K562 (cell line): ENCODE results near the gene ABCG5. TPM values are rescaled to one million over a fixed set of nuclear protein-coding genes. Genes with fewer than 3 reads are reported as not detected.

Source experiments
- ATAC-seq: fragments of 200-7000 bp; cut with Tn5 transposase; 3 replicates; pipeline ENCODE4 v1.9.1; 2020; ENCODE audit warnings: moderate library complexity
- BruUV-seq: library from RNA; stranded (reverse); fragments of 400-500 nt; replicated peaks from 2 replicates; lab custom pipeline; 2021; lab: Mats Ljungman, UMichigan
- CTCF ChIA-PET: fragments of 300-600 bp; formaldehyde crosslinking; extraction: SDS; loops from one replicate; lab custom pipeline; 2021; ENCODE audit warnings: low intra/inter-chr PET ratio; lab: Yijun Ruan, JAX
- POLR2A ChIA-PET: fragments of 300-600, 350-650 bp; sonication (Branson Sonifier 250); formaldehyde crosslinking; extraction: SDS; loops from one replicate; lab custom pipeline; 2021; ENCODE audit warnings: antibody characterized with exemption, inconsistent platforms; lab: Yijun Ruan, JAX
- DNase-seq, 4 experiments: peaks; one replicate each; pipeline versions ENCODE4 v3.0.0 to v3.0.0-alpha.2; 2011 to 2018; ENCODE audit warnings: low spot score in 3 of 4, mixed read lengths in 3 of 4; ENCODE audit errors: extremely low read depth in 1 of 4
- FAIRE-seq: peaks from 2 replicates; lab custom pipeline; 2011; peaks lifted over from hg19 to GRCh38; lab: Jason Lieb, UNC
- H2AFZ ChIP-seq: 2 replicates; pipeline ENCODE4 v1.6.0; 2011; ENCODE audit warnings: low read depth, low read length, control low read depth, inconsistent platforms
- H3K27ac ChIP-seq: fragments of 200-600 bp; 3 replicates; pipeline ENCODE4 v1.8.0; 2011; ENCODE audit warnings: low read depth, mild to moderate bottlenecking, control low read depth, inconsistent platforms, low read length, moderate library complexity, mixed read lengths; ENCODE audit errors: extremely low read depth
- H3K27me3 ChIP-seq, 2 experiments: fragments of 300-600 bp in 1 of 2; 2 replicates in 1 of 2; 3 replicates in 1 of 2; pipeline versions ENCODE4 v1.6.0 to v1.8.0; 2011; ENCODE audit warnings: inconsistent platforms in 2 of 2, low read length in 2 of 2, mild to moderate bottlenecking in 1 of 2, mixed read lengths in 1 of 2, moderate library complexity in 1 of 2; ENCODE audit not compliant: control insufficient read depth in 2 of 2, insufficient read depth in 2 of 2
- H3K36me3 ChIP-seq: fragments of 300-600 bp; 3 replicates; pipeline ENCODE4 v1.8.0; 2011; ENCODE audit warnings: mild to moderate bottlenecking, low read length, inconsistent platforms; ENCODE audit not compliant: control insufficient read depth, insufficient read depth
- H3K4me1 ChIP-seq, 2 experiments: fragments of 200-600 bp in 1 of 2; replicated peaks in 1 of 2; 2 replicates in 1 of 2; 3 replicates in 1 of 2; pipeline versions ENCODE4 v1.5.1 to v1.8.0; 2011; ENCODE audit warnings: inconsistent platforms in 2 of 2, low read length in 2 of 2, mild to moderate bottlenecking in 1 of 2, mixed read lengths in 1 of 2, moderate library complexity in 1 of 2; ENCODE audit not compliant: control insufficient read depth in 2 of 2, insufficient read depth in 2 of 2
- H3K4me2 ChIP-seq: 2 replicates; pipeline ENCODE4 v1.6.1; 2011; ENCODE audit warnings: low read length, control low read depth, inconsistent platforms, mixed read lengths; ENCODE audit not compliant: insufficient read depth
- H3K4me3 ChIP-seq: fragments of 200-600 bp; sonication (generic), shearing (Covaris generic); 2 replicates; pipeline ENCODE4 v1.5.1; 2016; ENCODE audit warnings: control low read depth, inconsistent platforms
- H3K79me2 ChIP-seq: fragments of 200-600 bp; 3 replicates; pipeline ENCODE4 v1.8.0; 2011; ENCODE audit warnings: low read length, inconsistent platforms; ENCODE audit not compliant: control insufficient read depth, insufficient read depth
- H3K9ac ChIP-seq, 2 experiments: 2 replicates each; pipeline versions ENCODE4 v1.6.0 to v1.6.1; 2011; ENCODE audit warnings: low read depth in 2 of 2, low read length in 2 of 2, control low read depth in 1 of 2, inconsistent platforms in 1 of 2, mild to moderate bottlenecking in 1 of 2, mixed read lengths in 1 of 2; ENCODE audit not compliant: insufficient read depth in 1 of 2
- H3K9me1 ChIP-seq: one replicate; pipeline ENCODE4 v1.6.0; 2011; ENCODE audit warnings: inconsistent platforms, mild to moderate bottlenecking, low read length, moderate library complexity; ENCODE audit not compliant: control insufficient read depth, insufficient read depth
- H3K9me3 ChIP-seq: replicated peaks from 2 replicates; pipeline ENCODE4 v1.5.1; 2011; ENCODE audit warnings: low read depth, low read length, inconsistent platforms; ENCODE audit not compliant: control insufficient read depth, insufficient read depth
- H4K20me1 ChIP-seq: replicated peaks from 2 replicates; pipeline ENCODE4 v1.6.1; 2011; ENCODE audit warnings: low read length, inconsistent platforms, mixed read lengths; ENCODE audit not compliant: control insufficient read depth, insufficient read depth
- CBX8 ChIP-seq: fragments of 200-600 bp; sonication (generic); IDR thresholded peaks from 2 replicates; pipeline ENCODE4 v1.6.1; 2012; ENCODE audit warnings: borderline replicate concordance, mixed run types, low read depth, mild to moderate bottlenecking, moderate library complexity, mixed read lengths, low read length, control low read depth, inconsistent platforms; ENCODE audit not compliant: poor library complexity, severe bottlenecking; ENCODE audit errors: extremely low read depth
- HOXB6 ChIP-seq: fragments of 250-450 bp; sonication (Bioruptor Pico); IDR thresholded peaks from 2 replicates; pipeline ENCODE4 v1.5.1; 2022; ENCODE audit warnings: mild to moderate bottlenecking, borderline replicate concordance
- SRSF7 ChIP-seq: fragments of 200-400 bp; formaldehyde crosslinking; optimal IDR thresholded peaks from 2 replicates; pipeline ENCODE3; 2017; ENCODE audit warnings: mild to moderate bottlenecking, low read depth, low read length
- WGBS: fragments of 100-300 bp; shearing (Covaris generic); methylation state at CpG from one replicate; pipeline ENCODE4 v1.1.6; 2016; ENCODE audit warnings: low coverage, mixed read lengths; ENCODE audit not compliant: insufficient coverage; ENCODE audit errors: missing lambda C conversion rate; 5-methylcytosine and 5-hydroxymethylcytosine counted together
- in situ Hi-C: fragments of 300-500 bp; cut with MboI; formaldehyde crosslinking; loops from 4 replicates; pipeline ENCODE4 v1.15.0; 2018; ENCODE audit warnings: inconsistent platforms, mixed read lengths
- intact Hi-C: fragments of 100-400 bp; cut with micrococcal nuclease; formaldehyde crosslinking; loops from 2 replicates; pipeline ENCODE4 v1.14.2; 2022
- polyA plus RNA-seq, 8 experiments: library from polyadenylated mRNA; depleted of rRNA in 4 of 8; stranded (reverse) in 5 of 8; unstranded in 3 of 8; fragments of >200 nt; fragmentation: Nextera tagmentation in 2 of 8; fragmentation: Illumina TruSeq in 1 of 8; extraction: Ambion mirVana in 2 of 8; extraction: Trizol in 1 of 8; gene quantifications; 2 replicates each; pipeline versions ENCODE4 v1.2.1 to v1.2.3, GENCODE V29; 2011 to 2014; ENCODE audit warnings: inconsistent platforms in 1 of 8, missing spikeins in 1 of 8
- small RNA-seq: library from RNA; depleted of rRNA; stranded (forward); fragments of <200 nt; gene quantifications from one replicate; pipeline ENCODE3, GENCODE V24; 2014
- total RNA-seq, 7 experiments: library from RNA; depleted of rRNA in 6 of 7; stranded (reverse); fragments of >200 nt in 6 of 7; fragmentation: Illumina TruSeq in 2 of 7; extraction: Trizol in 2 of 7; gene quantifications; 2 replicates each; pipeline versions ENCODE4 v1.2.1 to v1.2.3, GENCODE V29; 2011 to 2021; ENCODE audit warnings: low replicate concordance in 1 of 7
- TF ChIP-seq, protein P1 (sequence below): fragments of 250-450 bp; sonication (Bioruptor Pico); IDR thresholded peaks from 2 replicates; pipeline ENCODE4 v1.8.0; 2022; ENCODE audit warnings: inconsistent platforms
- TF ChIP-seq, protein P2 (sequence below): IDR thresholded peaks from 2 replicates; pipeline ENCODE4 v1.6.1; 2012; ENCODE audit warnings: low read depth, low read length, improper control_type of control experiment, borderline replicate concordance

ABCG5 gene
- total and polyA plus RNA-seq, 9 of the 15 experiments (the other 6 are each of a cell fraction or from before 2014, with no cell fraction given), result 0.01 TPM; not detected in 7

- POLR2A ChIA-PET, result interaction anchor here (0.6 kb wide), 1 partner anchor 12 kb away, joined by 3 read pairs; no protein-coding TSS in a partner anchor
- WGBS, result 83% methylated on average over 2 of the region's 2 CpGs
- in situ Hi-C loops, result no loop called here
- Histone ChIP-seq H3K27me3 (no peaks in the 10 kb centered on the region), H3K79me2 (no peaks in the 10 kb centered on the region), H3K36me3 (no peaks in the 10 kb centered on the region), H3K4me1 (no peaks in the 10 kb centered on the region)
- no peak for DNase-seq
- no peak for TF ChIP-seq CBX8
- TF ChIP-seq, protein P1, sequence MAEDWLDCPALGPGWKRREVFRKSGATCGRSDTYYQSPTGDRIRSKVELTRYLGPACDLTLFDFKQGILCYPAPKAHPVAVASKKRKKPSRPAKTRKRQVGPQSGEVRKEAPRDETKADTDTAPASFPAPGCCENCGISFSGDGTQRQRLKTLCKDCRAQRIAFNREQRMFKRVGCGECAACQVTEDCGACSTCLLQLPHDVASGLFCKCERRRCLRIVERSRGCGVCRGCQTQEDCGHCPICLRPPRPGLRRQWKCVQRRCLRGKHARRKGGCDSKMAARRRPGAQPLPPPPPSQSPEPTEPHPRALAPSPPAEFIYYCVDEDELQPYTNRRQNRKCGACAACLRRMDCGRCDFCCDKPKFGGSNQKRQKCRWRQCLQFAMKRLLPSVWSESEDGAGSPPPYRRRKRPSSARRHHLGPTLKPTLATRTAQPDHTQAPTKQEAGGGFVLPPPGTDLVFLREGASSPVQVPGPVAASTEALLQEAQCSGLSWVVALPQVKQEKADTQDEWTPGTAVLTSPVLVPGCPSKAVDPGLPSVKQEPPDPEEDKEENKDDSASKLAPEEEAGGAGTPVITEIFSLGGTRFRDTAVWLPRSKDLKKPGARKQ, result no peak
- no peak for TF ChIP-seq SRSF7
- TF ChIP-seq HOXB6 (CRISPR knock-in tag), result no peak
- TF ChIP-seq, protein P2, sequence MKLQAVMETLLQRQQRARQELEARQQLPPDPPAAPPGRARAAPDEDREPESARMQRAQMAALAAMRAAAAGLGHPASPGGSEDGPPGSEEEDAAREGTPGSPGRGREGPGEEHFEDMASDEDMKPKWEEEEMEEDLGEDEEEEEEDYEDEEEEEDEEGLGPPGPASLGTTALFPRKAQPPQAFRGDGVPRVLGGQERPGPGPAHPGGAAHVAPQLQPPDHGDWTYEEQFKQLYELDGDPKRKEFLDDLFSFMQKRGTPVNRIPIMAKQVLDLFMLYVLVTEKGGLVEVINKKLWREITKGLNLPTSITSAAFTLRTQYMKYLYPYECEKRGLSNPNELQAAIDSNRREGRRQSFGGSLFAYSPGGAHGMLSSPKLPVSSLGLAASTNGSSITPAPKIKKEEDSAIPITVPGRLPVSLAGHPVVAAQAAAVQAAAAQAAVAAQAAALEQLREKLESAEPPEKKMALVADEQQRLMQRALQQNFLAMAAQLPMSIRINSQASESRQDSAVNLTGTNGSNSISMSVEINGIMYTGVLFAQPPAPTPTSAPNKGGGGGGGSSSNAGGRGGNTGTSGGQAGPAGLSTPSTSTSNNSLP, result no peak
- TF ChIP-seq, all 486 proteins: peak for 0
- H3K9me1 ChIP-seq, result no peaks in the 10 kb centered on the region
- H3K9ac ChIP-seq, result no peak overlapping the region
- ATAC-seq, result no peak
- CTCF ChIA-PET, result no interaction called here
- no peak overlapping the region for H3K4me2 ChIP-seq
- H4K20me1 ChIP-seq, result no peaks in the 10 kb centered on the region
- intact Hi-C loops, result no loop called here
- no peak for FAIRE-seq
- no peak overlapping the region for H3K4me3 ChIP-seq
- no peak overlapping the region for H2AFZ ChIP-seq
- no peak overlapping the region for H3K27ac ChIP-seq
- H3K9me3 ChIP-seq, result no peaks in the 10 kb centered on the region
- no TSS peak for BruUV-seq
These were observed 75.5 kb downstream of the ABCG5 start for GRCh38 chr2:43763091-43763490.

Small RNA genes within 50 kb of the gene (small RNA-seq; reads per million reads assigned to genes)
- not detected for gene RN7SKP66

Other genes starting within 250 kb of the ABCG5 start
- gene THADA, start 242.8 kb downstream of the ABCG5 start, total RNA-seq (2014; rRNA removed), result 31.9 and 33.9 TPM in 2 replicates
- 34.4 and 34.7 TPM in 2 replicates for gene THADA, start 242.8 kb downstream of the ABCG5 start, total RNA-seq (2014; rRNA removed; fragmentation: Illumina TruSeq; extraction: Trizol)
- gene THADA, start 242.8 kb downstream of the ABCG5 start, total RNA-seq (2015; rRNA removed; fragmentation: Illumina TruSeq; extraction: Trizol), result 28.5 and 34.0 TPM in 2 replicates
- 33.6 and 34.0 TPM in 2 replicates for gene THADA, start 242.8 kb downstream of the ABCG5 start, total RNA-seq (2021)
- 18.7 and 21.9 TPM in 2 replicates for gene THADA, start 242.8 kb downstream of the ABCG5 start, polyA plus RNA-seq (2011; rRNA removed)
- 28.4 and 31.9 TPM in 2 replicates for gene THADA, start 242.8 kb downstream of the ABCG5 start, polyA plus RNA-seq (2014; fragmentation: Illumina TruSeq; extraction: Trizol)
- gene THADA, start 242.8 kb downstream of the ABCG5 start, polyA plus RNA-seq (2014; fragmentation: Nextera tagmentation; extraction: Ambion mirVana), result 10 to 100 TPM; 17.8 to 29.6 TPM
- 15.9 and 25.1 TPM in 2 replicates for gene THADA, start 242.8 kb downstream of the ABCG5 start, polyA plus RNA-seq (2014; rRNA removed)
- 1.3 and 2.7 TPM in 2 replicates for gene PLEKHH2, start 201.6 kb downstream of the ABCG5 start, total RNA-seq (2014; rRNA removed)
- 3.1 and 3.7 TPM in 2 replicates for gene PLEKHH2, start 201.6 kb downstream of the ABCG5 start, total RNA-seq (2014; rRNA removed; fragmentation: Illumina TruSeq; extraction: Trizol)
- 1.5 and 1.8 TPM in 2 replicates for gene PLEKHH2, start 201.6 kb downstream of the ABCG5 start, total RNA-seq (2015; rRNA removed; fragmentation: Illumina TruSeq; extraction: Trizol)
- 2.1 and 3.1 TPM in 2 replicates for gene PLEKHH2, start 201.6 kb downstream of the ABCG5 start, total RNA-seq (2021)
- gene PLEKHH2, start 201.6 kb downstream of the ABCG5 start, polyA plus RNA-seq (2011; rRNA removed), result 12.9 and 13.5 TPM in 2 replicates
- 3.5 and 3.9 TPM in 2 replicates for gene PLEKHH2, start 201.6 kb downstream of the ABCG5 start, polyA plus RNA-seq (2014; fragmentation: Illumina TruSeq; extraction: Trizol)
- under 1 TPM; 0.77 to 0.86 TPM for gene PLEKHH2, start 201.6 kb downstream of the ABCG5 start, polyA plus RNA-seq (2014; fragmentation: Nextera tagmentation; extraction: Ambion mirVana)
- 2.0 and 2.7 TPM in 2 replicates for gene PLEKHH2, start 201.6 kb downstream of the ABCG5 start, polyA plus RNA-seq (2014; rRNA removed)
- gene C1GALT1C1L, start 162.4 kb downstream of the ABCG5 start, total RNA-seq (2014; rRNA removed), result 0.49 and 1.0 TPM in 2 replicates
- gene C1GALT1C1L, start 162.4 kb downstream of the ABCG5 start, total RNA-seq (2014; rRNA removed; fragmentation: Illumina TruSeq; extraction: Trizol), result 1.6 and 1.9 TPM in 2 replicates
- gene C1GALT1C1L, start 162.4 kb downstream of the ABCG5 start, total RNA-seq (2015; rRNA removed; fragmentation: Illumina TruSeq; extraction: Trizol), result 1.0 and 1.2 TPM in 2 replicates
- 1.5 and 1.6 TPM in 2 replicates for gene C1GALT1C1L, start 162.4 kb downstream of the ABCG5 start, total RNA-seq (2021)
- gene C1GALT1C1L, start 162.4 kb downstream of the ABCG5 start, polyA plus RNA-seq (2011; rRNA removed), result 4.2 and 4.4 TPM in 2 replicates
- 1.6 and 1.7 TPM in 2 replicates for gene C1GALT1C1L, start 162.4 kb downstream of the ABCG5 start, polyA plus RNA-seq (2014; fragmentation: Illumina TruSeq; extraction: Trizol)
- gene C1GALT1C1L, start 162.4 kb downstream of the ABCG5 start, polyA plus RNA-seq (2014; fragmentation: Nextera tagmentation; extraction: Ambion mirVana), result 1 to 10 TPM; 3.1 to 3.5 TPM
- 2.1 and 4.1 TPM in 2 replicates for gene C1GALT1C1L, start 162.4 kb downstream of the ABCG5 start, polyA plus RNA-seq (2014; rRNA removed)
- gene DYNC2LI1, start 64.8 kb downstream of the ABCG5 start, total RNA-seq (2014; rRNA removed), result 12.4 and 23.8 TPM in 2 replicates
- gene DYNC2LI1, start 64.8 kb downstream of the ABCG5 start, total RNA-seq (2014; rRNA removed; fragmentation: Illumina TruSeq; extraction: Trizol), result 25.8 and 28.3 TPM in 2 replicates
- 20.2 and 25.3 TPM in 2 replicates for gene DYNC2LI1, start 64.8 kb downstream of the ABCG5 start, total RNA-seq (2015; rRNA removed; fragmentation: Illumina TruSeq; extraction: Trizol)
- 12.5 and 14.1 TPM in 2 replicates for gene DYNC2LI1, start 64.8 kb downstream of the ABCG5 start, total RNA-seq (2021)
- gene DYNC2LI1, start 64.8 kb downstream of the ABCG5 start, polyA plus RNA-seq (2011; rRNA removed), result 33.3 and 42.2 TPM in 2 replicates
- gene DYNC2LI1, start 64.8 kb downstream of the ABCG5 start, polyA plus RNA-seq (2014; fragmentation: Illumina TruSeq; extraction: Trizol), result 20.3 and 22.5 TPM in 2 replicates
- 10 to 100 TPM; 37.5 to 40.0 TPM for gene DYNC2LI1, start 64.8 kb downstream of the ABCG5 start, polyA plus RNA-seq (2014; fragmentation: Nextera tagmentation; extraction: Ambion mirVana)
- 25.3 and 26.3 TPM in 2 replicates for gene DYNC2LI1, start 64.8 kb downstream of the ABCG5 start, polyA plus RNA-seq (2014; rRNA removed)
- not detected in 2 replicates for gene ABCG8, start 132 bp upstream of the ABCG5 start, total RNA-seq (2014; rRNA removed)
- not detected in 2 replicates for gene ABCG8, start 132 bp upstream of the ABCG5 start, total RNA-seq (2014; rRNA removed; fragmentation: Illumina TruSeq; extraction: Trizol)
- not detected in 2 replicates for gene ABCG8, start 132 bp upstream of the ABCG5 start, total RNA-seq (2015; rRNA removed; fragmentation: Illumina TruSeq; extraction: Trizol)
- gene ABCG8, start 132 bp upstream of the ABCG5 start, total RNA-seq (2021), result not detected in 2 replicates
- gene ABCG8, start 132 bp upstream of the ABCG5 start, polyA plus RNA-seq (2011; rRNA removed), result not detected in 2 replicates
- not detected in 2 replicates for gene ABCG8, start 132 bp upstream of the ABCG5 start, polyA plus RNA-seq (2014; fragmentation: Illumina TruSeq; extraction: Trizol)
- gene ABCG8, start 132 bp upstream of the ABCG5 start, polyA plus RNA-seq (2014; fragmentation: Nextera tagmentation; extraction: Ambion mirVana), result not detected
- gene ABCG8, start 132 bp upstream of the ABCG5 start, polyA plus RNA-seq (2014; rRNA removed), result not detected in 2 replicates
- gene LRPPRC, start 157.2 kb upstream of the ABCG5 start, total RNA-seq (2014; rRNA removed), result 83.2 and 88.6 TPM in 2 replicates
- 182 and 214 TPM in 2 replicates for gene LRPPRC, start 157.2 kb upstream of the ABCG5 start, total RNA-seq (2014; rRNA removed; fragmentation: Illumina TruSeq; extraction: Trizol)
- gene LRPPRC, start 157.2 kb upstream of the ABCG5 start, total RNA-seq (2015; rRNA removed; fragmentation: Illumina TruSeq; extraction: Trizol), result 162 and 178 TPM in 2 replicates
- 214 and 225 TPM in 2 replicates for gene LRPPRC, start 157.2 kb upstream of the ABCG5 start, total RNA-seq (2021)
- gene LRPPRC, start 157.2 kb upstream of the ABCG5 start, polyA plus RNA-seq (2011; rRNA removed), result 155 and 198 TPM in 2 replicates
- gene LRPPRC, start 157.2 kb upstream of the ABCG5 start, polyA plus RNA-seq (2014; fragmentation: Illumina TruSeq; extraction: Trizol), result 127 and 138 TPM in 2 replicates
- gene LRPPRC, start 157.2 kb upstream of the ABCG5 start, polyA plus RNA-seq (2014; fragmentation: Nextera tagmentation; extraction: Ambion mirVana), result 10 to 100 TPM; 41.5 to 54.8 TPM
- 96.3 and 104 TPM in 2 replicates for gene LRPPRC, start 157.2 kb upstream of the ABCG5 start, polyA plus RNA-seq (2014; rRNA removed)